ENCODE data around the gene EPHA4. TPM values are rescaled to one million over a fixed set of nuclear protein-coding genes. Genes with fewer than 3 reads are reported as not detected.

Gene EPHA4
- total and polyA plus RNA-seq, 7 experiments from 2014 or later = 8.3 to 42.8 (median 25.3) TPM

DNA sequence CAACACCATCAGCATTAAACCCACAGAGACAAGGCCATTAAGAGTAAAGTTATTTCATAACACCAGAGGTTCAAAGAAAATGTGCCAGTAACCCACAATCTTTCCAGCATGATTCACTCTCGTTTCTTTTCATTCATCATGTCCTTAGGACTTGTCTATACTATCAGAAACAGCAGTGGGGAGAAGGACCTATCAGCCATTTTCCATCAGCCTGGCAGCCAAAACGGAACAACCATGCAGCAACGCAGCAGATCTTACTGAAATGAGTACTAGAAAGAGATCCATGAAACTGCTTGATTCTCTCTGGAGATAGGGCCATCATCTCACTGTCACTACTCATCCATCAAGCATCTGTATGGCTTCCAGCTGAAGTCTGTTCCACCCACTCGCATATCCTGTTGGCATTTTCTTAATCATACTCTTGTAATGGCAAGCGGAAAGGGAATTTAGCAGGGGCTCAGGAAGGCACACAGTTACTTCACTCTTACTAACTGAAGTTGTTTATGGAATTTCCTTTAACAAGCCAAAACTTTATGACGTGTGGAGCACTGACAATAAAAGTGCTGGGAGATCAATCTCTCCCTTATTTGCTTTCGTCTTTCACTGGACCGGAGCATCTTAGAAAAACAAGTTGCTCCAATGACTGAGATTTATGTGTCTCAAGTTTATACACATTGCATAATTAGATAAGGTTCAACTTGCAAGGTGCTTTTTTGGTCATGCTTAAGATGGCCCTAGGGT, 69.7 kb downstream of the EPHA4 start:
- peak; percentile 18 for ATAC-seq
- H3K9me3 Mint-ChIP-seq = no peaks in the 10 kb centered on the region
- H3K27me3 ChIP-seq (ENCODE audit: control insufficient read depth in 2 of 2, insufficient read depth in 2 of 2, low read length in 2 of 2) = no peaks in the 10 kb centered on the region
- DNase-seq = no peak
- H3K4me3 ChIP-seq (ENCODE audit: low read length) = no peak overlapping the region
- H3K27me3 Mint-ChIP-seq = peaks cover 0 to 5% (median 0%) of the 10 kb centered on the region in 5 donors
- no peaks in the 10 kb centered on the region for H3K9me3 ChIP-seq (ENCODE audit: control insufficient read depth in 2 of 3, low read length in 3 of 3)
- H3K36me3 Mint-ChIP-seq = peaks cover 0 to 17% (median 3%) of the 10 kb centered on the region in 5 donors
- peaks cover 0 to 22% (median 15%) of the 10 kb centered on the region in 7 donors for H3K4me1 Mint-ChIP-seq
- CTCF ChIA-PET = interaction anchor here (1.3 kb wide), 1 partner anchor 11 kb away, joined by 3 read pairs; no protein-coding TSS in a partner anchor
- H3K27ac ChIP-seq (ENCODE audit: low read depth, low read length) = no peak overlapping the region
- H3K4me1 ChIP-seq (ENCODE audit: control insufficient read depth in 2 of 2, insufficient read depth in 2 of 2, low read length in 2 of 2) = no peaks in the 10 kb centered on the region
- no peak overlapping the region for H3K4me3 Mint-ChIP-seq
- intact Hi-C loops (cut with micrococcal nuclease) = loop anchor here in 1 of 2 donors (5.0 kb wide), 1 partner anchor 45 kb away; no protein-coding TSS in a partner anchor
- peak overlapping the region in 2 of 9 donors; percentile 19 to 22 for H3K27ac Mint-ChIP-seq
- POLR2A ChIA-PET = no interaction called here
- no peaks in the 10 kb centered on the region for H3K36me3 ChIP-seq (ENCODE audit: control insufficient read depth in 2 of 3, insufficient read depth in 3 of 3, low read length in 3 of 3)

DNA sequence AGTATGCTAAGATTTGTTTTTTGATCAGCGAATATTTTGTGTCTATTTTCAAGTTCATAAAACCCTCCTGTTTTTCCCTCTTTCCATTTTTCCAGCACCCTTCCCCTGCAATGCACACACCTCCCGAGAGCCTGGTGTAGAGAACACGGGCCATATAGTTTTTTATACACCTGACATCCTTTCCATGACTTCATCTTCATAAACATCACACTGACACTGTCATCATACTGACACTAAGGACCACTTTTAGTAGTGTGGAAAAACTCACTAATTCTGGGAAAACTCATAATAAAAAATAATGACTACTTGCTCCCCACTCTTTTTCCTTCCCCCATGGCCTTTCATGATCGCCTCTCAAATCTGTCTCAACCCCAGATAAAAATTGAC, 70.2 kb downstream of the EPHA4 start:
- peak overlapping the region in 1 of 9 donors; percentile 19 for H3K27ac Mint-ChIP-seq
- ATAC-seq = no peak
- Histone ChIP-seq H3K4me1 (ENCODE audit: control insufficient read depth in 2 of 2, insufficient read depth in 2 of 2, low read length in 2 of 2) (no peaks in the 10 kb centered on the region), H3K27ac (ENCODE audit: low read depth, low read length) (no peak overlapping the region), H3K4me3 (ENCODE audit: low read length) (no peak overlapping the region), H3K9me3 (ENCODE audit: control insufficient read depth in 2 of 3, low read length in 3 of 3) (no peaks in the 10 kb centered on the region), H3K36me3 (ENCODE audit: control insufficient read depth in 2 of 3, insufficient read depth in 3 of 3, low read length in 3 of 3) (no peaks in the 10 kb centered on the region), H3K27me3 (ENCODE audit: control insufficient read depth in 2 of 2, insufficient read depth in 2 of 2, low read length in 2 of 2) (no peaks in the 10 kb centered on the region)
- H3K4me3 Mint-ChIP-seq = no peak overlapping the region
- peaks cover 0 to 22% (median 15%) of the 10 kb centered on the region in 7 donors for H3K4me1 Mint-ChIP-seq
- intact Hi-C loops (cut with micrococcal nuclease) = loop anchor here (2.0 to 5.0 kb wide), 3 partner anchors 15 to 71 kb away; partner anchors contain the start of gene EPHA4 (in 1 of the 2)
- no peaks in the 10 kb centered on the region for H3K9me3 Mint-ChIP-seq
- ChIA-PET POLR2A (no interaction called here), CTCF (no interaction called here)
- H3K36me3 Mint-ChIP-seq = peaks cover 0 to 20% (median 3%) of the 10 kb centered on the region in 5 donors
- DNase-seq = no peak
- peaks cover 0 to 5% (median 0%) of the 10 kb centered on the region in 5 donors for H3K27me3 Mint-ChIP-seq

DNA sequence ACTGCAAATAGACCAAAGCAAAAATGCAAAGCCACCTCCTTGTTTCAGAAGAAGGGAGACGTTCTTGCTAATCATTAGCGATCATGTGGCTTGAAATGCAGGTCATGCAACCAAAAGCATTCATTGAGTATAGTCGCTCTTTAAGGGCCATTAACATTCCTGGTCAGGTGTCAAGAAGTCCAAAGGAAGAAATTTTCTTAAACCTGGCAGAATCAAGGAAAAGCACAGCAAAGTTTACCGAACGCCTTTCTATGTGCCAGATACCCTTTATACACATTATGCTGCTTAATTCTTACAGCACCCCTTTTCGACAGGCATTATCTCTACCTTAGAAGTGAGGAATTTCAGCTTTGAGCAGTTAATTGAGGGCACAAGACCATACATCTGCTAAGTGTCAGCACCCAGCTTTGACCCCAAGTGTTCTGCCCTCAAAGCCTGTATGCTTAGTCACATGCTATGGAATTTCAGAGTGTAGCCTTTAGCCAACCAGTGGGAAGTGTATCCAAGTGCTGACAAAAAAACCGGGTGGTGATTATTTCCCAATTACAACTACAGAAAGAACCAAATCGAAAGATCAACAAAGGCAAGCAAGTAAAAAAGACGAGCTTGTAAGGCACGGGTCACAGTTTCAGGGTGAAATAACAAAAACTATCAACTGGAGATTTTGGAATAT, 70.8 kb downstream of the EPHA4 start:
- Histone ChIP-seq H3K9me3 (ENCODE audit: control insufficient read depth in 2 of 3, low read length in 3 of 3) (no peaks in the 10 kb centered on the region), H3K4me1 (ENCODE audit: control insufficient read depth in 2 of 2, insufficient read depth in 2 of 2, low read length in 2 of 2) (no peaks in the 10 kb centered on the region), H3K27ac (ENCODE audit: low read depth, low read length) (no peak overlapping the region), H3K27me3 (ENCODE audit: control insufficient read depth in 2 of 2, insufficient read depth in 2 of 2, low read length in 2 of 2) (no peaks in the 10 kb centered on the region), H3K4me3 (ENCODE audit: low read length) (no peak overlapping the region), H3K36me3 (ENCODE audit: control insufficient read depth in 2 of 3, insufficient read depth in 3 of 3, low read length in 3 of 3) (no peaks in the 10 kb centered on the region)
- ATAC-seq = no peak
- H3K4me3 Mint-ChIP-seq = no peak overlapping the region
- ChIA-PET CTCF (no interaction called here), POLR2A (no interaction called here)
- H3K27me3 Mint-ChIP-seq = peaks cover 0 to 4% (median 0%) of the 10 kb centered on the region in 5 donors
- DNase-seq = no peak
- peaks cover 0 to 22% (median 15%) of the 10 kb centered on the region in 7 donors for H3K4me1 Mint-ChIP-seq
- no peaks in the 10 kb centered on the region for H3K9me3 Mint-ChIP-seq
- no peak overlapping the region for H3K27ac Mint-ChIP-seq
- intact Hi-C loops (cut with micrococcal nuclease) = loop anchor here (2.0 to 5.0 kb wide), 3 partner anchors 15 to 71 kb away; partner anchors contain the start of gene EPHA4 (in 1 of the 2)
- peaks cover 0 to 22% (median 3%) of the 10 kb centered on the region in 5 donors for H3K36me3 Mint-ChIP-seq

DNA sequence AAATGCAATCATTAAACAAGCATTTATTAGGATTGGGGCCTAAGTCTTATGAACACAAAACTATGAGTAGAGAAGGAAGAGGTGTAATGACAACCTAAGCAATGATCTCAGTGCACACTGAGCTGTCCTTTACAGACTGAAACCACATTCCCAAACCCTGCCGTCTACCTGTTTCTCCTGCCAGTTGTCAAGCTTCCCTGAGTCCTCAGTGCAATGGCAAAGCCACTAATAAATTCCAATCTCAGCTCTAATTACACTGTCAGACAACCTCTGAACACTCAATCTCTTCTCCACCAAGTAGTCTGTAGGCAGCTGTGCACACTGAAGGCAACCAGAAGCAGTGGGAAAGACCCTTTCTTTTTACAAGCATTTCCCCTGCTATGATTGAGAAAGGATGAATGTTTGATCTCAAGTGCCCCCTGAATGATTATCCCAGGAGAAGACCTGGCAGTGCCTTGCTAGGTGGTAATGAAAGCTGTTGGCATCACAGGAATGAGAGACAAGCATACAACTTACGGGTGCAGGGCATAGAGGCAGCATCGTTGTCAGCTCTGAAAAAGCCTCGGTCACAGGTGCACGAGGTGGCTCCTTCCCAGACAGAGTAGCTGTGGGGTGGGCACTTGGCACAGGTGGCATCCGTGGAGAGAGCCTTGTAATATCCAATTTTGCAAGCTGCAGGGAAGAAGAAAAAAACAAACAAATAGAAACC, 71.4 kb downstream of the EPHA4 start:
- Histone ChIP-seq H3K4me1 (ENCODE audit: control insufficient read depth in 2 of 2, insufficient read depth in 2 of 2, low read length in 2 of 2) (no peaks in the 10 kb centered on the region), H3K27ac (ENCODE audit: low read depth, low read length) (no peak overlapping the region), H3K4me3 (ENCODE audit: low read length) (no peak overlapping the region), H3K36me3 (ENCODE audit: control insufficient read depth in 2 of 3, insufficient read depth in 3 of 3, low read length in 3 of 3) (no peaks in the 10 kb centered on the region), H3K9me3 (ENCODE audit: control insufficient read depth in 2 of 3, low read length in 3 of 3) (no peaks in the 10 kb centered on the region), H3K27me3 (ENCODE audit: control insufficient read depth in 2 of 2, insufficient read depth in 2 of 2, low read length in 2 of 2) (no peaks in the 10 kb centered on the region)
- Mint-ChIP-seq H3K4me3 (no peak overlapping the region), H3K27me3 (peaks cover 0 to 4% (median 0%) of the 10 kb centered on the region in 5 donors), H3K4me1 (peaks cover 0 to 22% (median 15%) of the 10 kb centered on the region in 7 donors), H3K27ac (peak overlapping the region in 3 of 9 donors; percentile 15 to 72 (median 23)), H3K36me3 (peaks cover 0 to 22% (median 5%) of the 10 kb centered on the region in 5 donors), H3K9me3 (no peaks in the 10 kb centered on the region)
- ChIA-PET CTCF (interaction anchor here (1.2 kb wide), 1 partner anchor 30 kb away, joined by 3 read pairs; no protein-coding TSS in a partner anchor), POLR2A (no interaction called here)
- intact Hi-C loops (cut with micrococcal nuclease) = loop anchor here (1.0 to 5.0 kb wide), 5 partner anchors 16 to 73 kb away; partner anchors contain the start of gene EPHA4 (in 1 of the 2)
- DNase-seq (no peak), ATAC-seq (no peak)

DNA sequence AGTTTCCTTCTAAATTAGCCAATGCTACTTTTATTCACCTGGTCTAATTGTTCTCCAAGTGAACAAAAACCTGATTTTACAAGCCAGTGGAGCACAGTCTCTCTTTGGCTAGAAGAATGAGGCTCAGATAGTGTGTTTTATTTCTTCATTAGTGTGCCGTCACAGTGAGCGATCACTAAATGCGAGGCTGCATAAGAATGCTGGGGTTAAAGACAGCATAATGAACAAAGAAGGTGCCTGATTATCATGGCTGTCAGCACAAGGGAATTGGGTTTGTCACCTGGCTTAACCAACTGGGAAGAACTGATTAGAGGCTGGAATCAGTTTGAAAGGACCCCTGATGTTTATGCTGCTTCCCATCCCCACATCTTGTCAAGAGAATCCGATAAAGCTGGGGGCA, 76.4 kb downstream of the EPHA4 start:
- peaks cover 0 to 27% (median 0%) of the 10 kb centered on the region in 5 donors for H3K27me3 Mint-ChIP-seq
- no peaks in the 10 kb centered on the region for H3K27me3 ChIP-seq (ENCODE audit: control insufficient read depth in 2 of 2, insufficient read depth in 2 of 2, low read length in 2 of 2)
- DNase-seq (no peak), ATAC-seq (no peak)
- H3K4me3 ChIP-seq (ENCODE audit: low read length) = no peak overlapping the region
- no peaks in the 10 kb centered on the region for H3K36me3 ChIP-seq (ENCODE audit: control insufficient read depth in 2 of 3, insufficient read depth in 3 of 3, low read length in 3 of 3)
- H3K36me3 Mint-ChIP-seq = peaks cover 3 to 30% (median 11%) of the 10 kb centered on the region in 5 donors
- H3K9me3 ChIP-seq (ENCODE audit: control insufficient read depth in 2 of 3, low read length in 3 of 3) = no peaks in the 10 kb centered on the region
- no peaks in the 10 kb centered on the region for H3K9me3 Mint-ChIP-seq
- CTCF ChIA-PET = no interaction called here
- H3K4me3 Mint-ChIP-seq = no peak overlapping the region
- intact Hi-C loops (cut with micrococcal nuclease) = no loop called here
- H3K4me1 ChIP-seq (ENCODE audit: control insufficient read depth in 2 of 2, insufficient read depth in 2 of 2, low read length in 2 of 2) = no peaks in the 10 kb centered on the region
- peaks cover 0 to 13% (median 8%) of the 10 kb centered on the region in 7 donors for H3K4me1 Mint-ChIP-seq
- H3K27ac ChIP-seq (ENCODE audit: low read depth, low read length) = no peak overlapping the region
- no peak overlapping the region for H3K27ac Mint-ChIP-seq
- POLR2A ChIA-PET = no interaction called here

DNA sequence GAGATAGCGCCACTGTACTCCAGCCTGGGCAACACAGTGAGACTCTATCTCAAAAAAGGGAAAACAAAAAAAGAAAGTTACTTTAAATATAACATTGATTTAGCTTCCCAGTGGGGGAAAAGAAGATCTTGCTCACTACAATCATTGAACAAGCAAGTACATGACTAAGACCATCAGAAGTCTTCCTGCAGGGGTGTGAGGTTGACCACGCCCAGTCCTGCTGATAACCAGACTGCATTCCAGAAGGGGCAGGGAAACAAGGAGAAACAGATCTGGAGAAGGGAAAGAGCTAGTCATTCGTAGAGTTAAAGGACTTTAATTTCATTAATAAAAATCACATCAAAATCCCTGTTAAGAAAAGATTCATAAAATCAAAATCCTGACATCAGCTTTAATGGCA, 77.5 kb downstream of the EPHA4 start:
- DNase-seq (no peak), ATAC-seq (no peak)
- H3K4me1 ChIP-seq (ENCODE audit: control insufficient read depth in 2 of 2, insufficient read depth in 2 of 2, low read length in 2 of 2) = no peaks in the 10 kb centered on the region
- H3K27ac ChIP-seq (ENCODE audit: low read depth, low read length) = no peak overlapping the region
- no peak overlapping the region for H3K4me3 Mint-ChIP-seq
- peaks cover 0 to 6% (median 0%) of the 10 kb centered on the region in 7 donors for H3K4me1 Mint-ChIP-seq
- ChIA-PET POLR2A (interaction anchor here (1.5 kb wide), 1 partner anchor 23 kb away, joined by 5 read pairs; no protein-coding TSS in a partner anchor), CTCF (interaction anchor here (0.6 kb wide), 1 partner anchor 27 kb away, joined by 4 read pairs; no protein-coding TSS in a partner anchor)
- H3K27me3 ChIP-seq (ENCODE audit: control insufficient read depth in 2 of 2, insufficient read depth in 2 of 2, low read length in 2 of 2) = no peaks in the 10 kb centered on the region
- peaks cover 3 to 30% (median 7%) of the 10 kb centered on the region in 5 donors for H3K36me3 Mint-ChIP-seq
- peak overlapping the region in 1 of 9 donors; percentile 44 for H3K27ac Mint-ChIP-seq
- no peaks in the 10 kb centered on the region for H3K9me3 ChIP-seq (ENCODE audit: control insufficient read depth in 2 of 3, low read length in 3 of 3)
- no peaks in the 10 kb centered on the region for H3K36me3 ChIP-seq (ENCODE audit: control insufficient read depth in 2 of 3, insufficient read depth in 3 of 3, low read length in 3 of 3)
- H3K4me3 ChIP-seq (ENCODE audit: low read length) = no peak overlapping the region
- no peaks in the 10 kb centered on the region for H3K9me3 Mint-ChIP-seq
- intact Hi-C loops (cut with micrococcal nuclease) = no loop called here
- H3K27me3 Mint-ChIP-seq = peaks cover 0 to 28% (median 0%) of the 10 kb centered on the region in 5 donors
